ENCODE data around the gene COX19. TPM values are rescaled to one million over a fixed set of nuclear protein-coding genes. Genes with fewer than 3 reads are reported as not detected.

Gene COX19
- total and polyA plus RNA-seq, 4 donors, result 5.6 to 17.0 (median 8.0) TPM

DNA sequence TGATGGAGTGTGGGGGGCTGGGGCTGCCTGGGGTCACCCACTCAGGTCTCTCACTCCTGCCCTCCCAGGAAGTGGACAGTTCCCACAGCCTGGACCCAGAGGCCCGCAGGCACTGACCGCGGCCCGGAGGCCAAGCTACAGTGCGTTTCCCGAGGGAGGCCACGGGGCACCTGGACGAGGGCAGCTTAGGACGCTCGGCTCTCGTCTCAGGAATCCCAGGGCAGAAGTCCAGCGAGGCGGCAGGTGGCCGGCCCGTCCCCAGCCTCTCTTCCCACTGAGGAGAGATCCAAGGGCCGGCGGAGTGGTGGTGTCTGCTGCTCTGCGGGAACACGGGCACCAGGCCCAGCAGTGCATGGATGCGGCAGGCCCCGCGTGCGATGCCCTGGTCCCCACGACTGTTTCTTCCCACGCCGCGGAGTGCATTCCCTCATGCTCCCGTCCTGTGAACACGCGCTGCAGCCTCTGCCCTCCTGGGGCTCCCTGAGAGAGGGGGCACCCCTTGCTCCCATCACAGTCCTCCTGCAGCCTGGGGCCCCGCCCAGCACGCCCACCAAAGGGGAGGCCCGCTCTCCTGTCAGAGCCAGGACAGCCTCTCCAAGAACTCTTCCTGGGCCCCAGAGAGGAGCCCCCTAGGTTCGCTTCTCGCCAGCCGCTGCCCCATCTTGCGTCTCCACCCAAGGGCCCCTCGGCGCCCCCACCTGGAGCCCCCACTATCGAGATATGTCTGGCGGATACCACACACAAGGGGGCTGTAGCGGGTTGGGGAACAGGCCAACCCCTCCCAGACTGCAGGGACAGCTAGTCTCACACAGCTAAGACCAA, 44.7 kb upstream of the COX19 start:
- H3K9me3 ChIP-seq (ENCODE audit: control insufficient read depth in 4 of 4, insufficient read depth in 3 of 4, low read length in 3 of 4), result no peaks in the 10 kb centered on the region
- WGBS, 2 donors, result 95 to 96% methylated on average over 40 to 42 of the region's 42 CpGs
- H3K27ac ChIP-seq (ENCODE audit: low read depth in 1 of 2, low read length in 1 of 2), result no peak overlapping the region
- ATAC-seq (ENCODE audit: insufficient read depth, low FRiP score), result no peak
- TF ChIP-seq, protein P1, sequence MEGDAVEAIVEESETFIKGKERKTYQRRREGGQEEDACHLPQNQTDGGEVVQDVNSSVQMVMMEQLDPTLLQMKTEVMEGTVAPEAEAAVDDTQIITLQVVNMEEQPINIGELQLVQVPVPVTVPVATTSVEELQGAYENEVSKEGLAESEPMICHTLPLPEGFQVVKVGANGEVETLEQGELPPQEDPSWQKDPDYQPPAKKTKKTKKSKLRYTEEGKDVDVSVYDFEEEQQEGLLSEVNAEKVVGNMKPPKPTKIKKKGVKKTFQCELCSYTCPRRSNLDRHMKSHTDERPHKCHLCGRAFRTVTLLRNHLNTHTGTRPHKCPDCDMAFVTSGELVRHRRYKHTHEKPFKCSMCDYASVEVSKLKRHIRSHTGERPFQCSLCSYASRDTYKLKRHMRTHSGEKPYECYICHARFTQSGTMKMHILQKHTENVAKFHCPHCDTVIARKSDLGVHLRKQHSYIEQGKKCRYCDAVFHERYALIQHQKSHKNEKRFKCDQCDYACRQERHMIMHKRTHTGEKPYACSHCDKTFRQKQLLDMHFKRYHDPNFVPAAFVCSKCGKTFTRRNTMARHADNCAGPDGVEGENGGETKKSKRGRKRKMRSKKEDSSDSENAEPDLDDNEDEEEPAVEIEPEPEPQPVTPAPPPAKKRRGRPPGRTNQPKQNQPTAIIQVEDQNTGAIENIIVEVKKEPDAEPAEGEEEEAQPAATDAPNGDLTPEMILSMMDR (IDR thresholded peaks at IDR 0.05; ENCODE audit: control extremely low read depth, extremely low read depth), result no peak
- peaks cover 0 to 19% (median 4%) of the 10 kb centered on the region in 4 donors for H3K36me3 ChIP-seq (ENCODE audit: control insufficient read depth in 4 of 4, insufficient read depth in 4 of 4, low read length in 4 of 4)
- no peak for DNase-seq
- H3K4me3 ChIP-seq, result no peak overlapping the region
- no peaks in the 10 kb centered on the region for H3K27me3 ChIP-seq (ENCODE audit: control insufficient read depth in 3 of 3, insufficient read depth in 3 of 3, low read length in 2 of 3)
- no peak overlapping the region for H3K9ac ChIP-seq (ENCODE audit: insufficient read depth in 1 of 2, low read length in 2 of 2)
- H3K4me1 ChIP-seq (ENCODE audit: control insufficient read depth in 5 of 5, insufficient read depth in 5 of 5, low read length in 5 of 5), result peaks cover 0 to 3% (median 0%) of the 10 kb centered on the region in 5 donors

- TF ChIP-seq, protein P1 (IDR thresholded peaks at IDR 0.05; ENCODE audit: control extremely low read depth, extremely low read depth), result no peak
These were observed 44.0 kb upstream of the COX19 start for GRCh38 chr7:1019255-1019785.

GRCh38 chr7:1018334-1018695, 43.0 kb upstream of the COX19 start:
- no peak overlapping the region for H3K9ac ChIP-seq (ENCODE audit: insufficient read depth in 1 of 2, low read length in 2 of 2)
- no peaks in the 10 kb centered on the region for H3K9me3 ChIP-seq (ENCODE audit: control insufficient read depth in 4 of 4, insufficient read depth in 3 of 4, low read length in 3 of 4)
- no peak overlapping the region for H3K4me3 ChIP-seq
- no peak overlapping the region for H3K27ac ChIP-seq (ENCODE audit: low read depth in 1 of 2, low read length in 1 of 2)
- DNase-seq, result no peak
- no peak for ATAC-seq (ENCODE audit: insufficient read depth, low FRiP score)
- no peaks in the 10 kb centered on the region for H3K27me3 ChIP-seq (ENCODE audit: control insufficient read depth in 3 of 3, insufficient read depth in 3 of 3, low read length in 2 of 3)
- peaks cover 0 to 3% (median 0%) of the 10 kb centered on the region in 5 donors for H3K4me1 ChIP-seq (ENCODE audit: control insufficient read depth in 5 of 5, insufficient read depth in 5 of 5, low read length in 5 of 5)
- TF ChIP-seq, protein P1 (IDR thresholded peaks at IDR 0.05; ENCODE audit: control extremely low read depth, extremely low read depth), result no peak
- 93 to 95% methylated on average over 13 of the region's 13 CpGs for WGBS, 2 donors
- peaks cover 0 to 16% (median 4%) of the 10 kb centered on the region in 4 donors for H3K36me3 ChIP-seq (ENCODE audit: control insufficient read depth in 4 of 4, insufficient read depth in 4 of 4, low read length in 4 of 4)

More at GRCh38 chr7:1019255-1019785, 44.0 kb upstream of the COX19 start:
- Histone ChIP-seq H3K4me3 (no peak overlapping the region), H3K4me1 (ENCODE audit: control insufficient read depth in 5 of 5, insufficient read depth in 5 of 5, low read length in 5 of 5) (peaks cover 0 to 3% (median 0%) of the 10 kb centered on the region in 5 donors), H3K36me3 (ENCODE audit: control insufficient read depth in 4 of 4, insufficient read depth in 4 of 4, low read length in 4 of 4) (peaks cover 0 to 17% (median 4%) of the 10 kb centered on the region in 4 donors), H3K27ac (ENCODE audit: low read depth in 1 of 2, low read length in 1 of 2) (no peak overlapping the region), H3K27me3 (ENCODE audit: control insufficient read depth in 3 of 3, insufficient read depth in 3 of 3, low read length in 2 of 3) (no peaks in the 10 kb centered on the region), H3K9ac (ENCODE audit: insufficient read depth in 1 of 2, low read length in 2 of 2) (no peak overlapping the region), H3K9me3 (ENCODE audit: control insufficient read depth in 4 of 4, insufficient read depth in 3 of 4, low read length in 3 of 4) (no peaks in the 10 kb centered on the region)
- WGBS, 2 donors, result 88 to 89% methylated on average over 14 of the region's 14 CpGs
- no peak for DNase-seq
- ATAC-seq (ENCODE audit: insufficient read depth, low FRiP score), result no peak

All from lung (tissue), 12 donors.